GM12875 (cell line): ENCODE results near the gene ERCC3.

Experiments used
- H3K4me3 ChIP-seq: one replicate; pipeline ENCODE4 v1.5.1; 2011; ENCODE audit warnings: low read depth, low read length, control low read depth
- CTCF ChIP-seq: IDR thresholded peaks from 2 replicates; pipeline ENCODE4 v1.5.1; 2011; ENCODE audit warnings: low read depth, mild to moderate bottlenecking, control low read depth, inconsistent platforms, low read length, moderate library complexity, borderline replicate concordance; ENCODE audit not compliant: insufficient read depth

The ERCC3 gene

GRCh38 chr2:127321303-127321702 is 27.4 kb upstream of the ERCC3 start:
- no peak for TF ChIP-seq CTCF
- no peak overlapping the region for H3K4me3 ChIP-seq

GRCh38 chr2:127320586-127321275 is 26.8 kb upstream of the ERCC3 start:
- TF ChIP-seq CTCF, result no peak
- no peak overlapping the region for H3K4me3 ChIP-seq

GRCh38 chr2:127320067-127320466 is 26.1 kb upstream of the ERCC3 start:
- H3K4me3 ChIP-seq, result no peak overlapping the region
- TF ChIP-seq CTCF, result no peak

- H3K4me3 ChIP-seq, result no peak overlapping the region
- TF ChIP-seq CTCF, result no peak
Observed at GRCh38 chr2:127314193-127314988, 20.4 kb upstream of the ERCC3 start.

GRCh38 chr2:127313406-127313805 is 19.5 kb upstream of the ERCC3 start:
- TF ChIP-seq CTCF, result no peak
- H3K4me3 ChIP-seq, result no peak overlapping the region

- H3K4me3 ChIP-seq, result no peak overlapping the region
- TF ChIP-seq CTCF, result no peak
Observed at GRCh38 chr2:127310980-127311379, 17.0 kb upstream of the ERCC3 start.

GRCh38 chr2:127309468-127309867 is 15.5 kb upstream of the ERCC3 start:
- TF ChIP-seq CTCF, result no peak
- H3K4me3 ChIP-seq, result no peak overlapping the region
